ENCODE measurements around the gene UBQLN4. TPM values are rescaled to one million over a fixed set of nuclear protein-coding genes. Genes with fewer than 3 reads are reported as not detected.

UBQLN4 gene
- total RNA-seq, 4 donors from 2014 or later: 16.3 to 22.5 (median 21.4) TPM

- DNase-seq: no peak
- Histone ChIP-seq H3K4me1 (no peaks in the 10 kb centered on the region), H3K27me3 (no peaks in the 10 kb centered on the region), H3K36me3 (peaks cover 0 to 41% (median 0%) of the 10 kb centered on the region in 3 donors), H3K4me3 (no peak overlapping the region), H3K27ac (no peak overlapping the region), H3K9me3 (no peaks in the 10 kb centered on the region)
- TF ChIP-seq, protein P1, sequence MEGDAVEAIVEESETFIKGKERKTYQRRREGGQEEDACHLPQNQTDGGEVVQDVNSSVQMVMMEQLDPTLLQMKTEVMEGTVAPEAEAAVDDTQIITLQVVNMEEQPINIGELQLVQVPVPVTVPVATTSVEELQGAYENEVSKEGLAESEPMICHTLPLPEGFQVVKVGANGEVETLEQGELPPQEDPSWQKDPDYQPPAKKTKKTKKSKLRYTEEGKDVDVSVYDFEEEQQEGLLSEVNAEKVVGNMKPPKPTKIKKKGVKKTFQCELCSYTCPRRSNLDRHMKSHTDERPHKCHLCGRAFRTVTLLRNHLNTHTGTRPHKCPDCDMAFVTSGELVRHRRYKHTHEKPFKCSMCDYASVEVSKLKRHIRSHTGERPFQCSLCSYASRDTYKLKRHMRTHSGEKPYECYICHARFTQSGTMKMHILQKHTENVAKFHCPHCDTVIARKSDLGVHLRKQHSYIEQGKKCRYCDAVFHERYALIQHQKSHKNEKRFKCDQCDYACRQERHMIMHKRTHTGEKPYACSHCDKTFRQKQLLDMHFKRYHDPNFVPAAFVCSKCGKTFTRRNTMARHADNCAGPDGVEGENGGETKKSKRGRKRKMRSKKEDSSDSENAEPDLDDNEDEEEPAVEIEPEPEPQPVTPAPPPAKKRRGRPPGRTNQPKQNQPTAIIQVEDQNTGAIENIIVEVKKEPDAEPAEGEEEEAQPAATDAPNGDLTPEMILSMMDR (IDR thresholded peaks at IDR 0.05): no peak
- no peak for TF ChIP-seq POLR2A (IDR thresholded peaks at IDR 0.05)
Measured at GRCh38 chr1:156006666-156007376, 46.8 kb downstream of the UBQLN4 start.

- peak in 2 of 3 donors; percentile 54 to 59 for DNase-seq
- H3K36me3 ChIP-seq: peaks cover 0 to 23% (median 0%) of the 10 kb centered on the region in 3 donors
- no peaks in the 10 kb centered on the region for H3K9me3 ChIP-seq
- H3K4me3 ChIP-seq: no peak overlapping the region
- TF ChIP-seq, protein P1 (IDR thresholded peaks at IDR 0.05): no peak
- no peak for TF ChIP-seq POLR2A (IDR thresholded peaks at IDR 0.05)
- H3K27me3 ChIP-seq: no peaks in the 10 kb centered on the region
- H3K4me1 ChIP-seq: peaks cover 0 to 4% (median 0%) of the 10 kb centered on the region in 4 donors
- peak overlapping the region in 1 of 4 donors; percentile 64 for H3K27ac ChIP-seq
Measured at GRCh38 chr1:156004843-156005584, 48.6 kb downstream of the UBQLN4 start.

DNA sequence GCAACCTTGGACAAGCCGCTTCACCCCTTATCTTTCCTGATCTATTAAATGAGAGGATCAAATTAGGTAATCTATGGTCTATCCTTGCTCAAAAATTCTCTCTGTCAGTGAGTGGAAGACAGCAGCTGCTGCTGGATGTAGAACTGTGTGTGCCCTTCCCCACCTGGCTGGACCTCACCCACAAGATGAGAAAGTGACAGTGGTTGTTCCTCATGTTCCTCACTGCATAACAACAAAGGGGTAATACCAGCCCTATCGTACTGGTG, 49.7 kb downstream of the UBQLN4 start:
- no peaks in the 10 kb centered on the region for H3K9me3 ChIP-seq
- H3K4me3 ChIP-seq: peak overlapping the region in 2 of 4 donors; percentile 45 to 50
- peaks cover 0 to 11% (median 0%) of the 10 kb centered on the region in 3 donors for H3K36me3 ChIP-seq
- no peak for DNase-seq
- peaks cover 0 to 4% (median 0%) of the 10 kb centered on the region in 4 donors for H3K4me1 ChIP-seq
- no peaks in the 10 kb centered on the region for H3K27me3 ChIP-seq
- TF ChIP-seq, protein P1 (IDR thresholded peaks at IDR 0.05): no peak
- TF ChIP-seq POLR2A (IDR thresholded peaks at IDR 0.05): no peak
- peak overlapping the region in 3 of 4 donors; percentile 75 to 87 (median 84) for H3K27ac ChIP-seq

DNA sequence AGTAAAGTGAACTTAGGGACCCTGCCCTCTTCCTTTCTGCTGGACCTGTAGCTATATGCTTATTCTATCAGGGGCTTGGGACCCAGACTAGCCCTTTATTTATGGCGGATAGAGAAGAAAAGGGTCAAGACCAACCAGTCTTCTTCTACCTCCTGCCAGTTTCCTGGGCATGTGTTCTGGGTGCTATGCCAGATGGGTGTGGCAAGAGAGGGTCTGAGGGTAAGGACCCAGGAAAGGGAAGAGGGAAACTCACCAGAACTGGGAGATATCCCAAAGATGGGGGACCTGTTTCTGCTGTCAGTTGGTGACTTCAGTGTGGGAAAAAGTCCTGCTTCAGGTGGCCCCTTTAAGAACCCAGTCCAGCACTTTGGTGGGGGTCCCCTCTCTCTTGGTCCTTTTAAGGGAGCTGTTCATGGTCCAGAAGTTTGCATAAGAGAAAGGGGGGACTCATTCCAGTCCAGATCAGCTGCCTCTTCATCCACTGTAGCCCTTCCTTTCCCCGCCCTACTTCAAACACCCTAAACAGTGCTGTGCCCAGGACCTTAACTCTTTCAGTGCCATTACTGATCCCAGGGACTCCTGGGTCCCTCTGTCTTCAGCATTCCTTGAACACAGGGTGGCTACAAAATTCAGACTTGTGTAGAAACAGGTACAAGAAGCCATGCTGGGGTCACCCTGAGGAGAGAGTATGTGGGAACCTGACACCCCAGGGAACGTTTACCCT, 51.2 kb downstream of the UBQLN4 start:
- Histone ChIP-seq H3K27ac (peak overlapping the region in 3 of 4 donors; percentile 75 to 87 (median 84)), H3K36me3 (peaks cover 0 to 4% (median 0%) of the 10 kb centered on the region in 3 donors), H3K27me3 (no peaks in the 10 kb centered on the region), H3K4me3 (peak overlapping the region in 2 of 4 donors; percentile 45 to 50), H3K9me3 (no peaks in the 10 kb centered on the region), H3K4me1 (peaks cover 0 to 4% (median 0%) of the 10 kb centered on the region in 4 donors)
- no peak for DNase-seq
- TF ChIP-seq, protein P1 (IDR thresholded peaks at IDR 0.05): no peak
- no peak for TF ChIP-seq POLR2A (IDR thresholded peaks at IDR 0.05)

DNA sequence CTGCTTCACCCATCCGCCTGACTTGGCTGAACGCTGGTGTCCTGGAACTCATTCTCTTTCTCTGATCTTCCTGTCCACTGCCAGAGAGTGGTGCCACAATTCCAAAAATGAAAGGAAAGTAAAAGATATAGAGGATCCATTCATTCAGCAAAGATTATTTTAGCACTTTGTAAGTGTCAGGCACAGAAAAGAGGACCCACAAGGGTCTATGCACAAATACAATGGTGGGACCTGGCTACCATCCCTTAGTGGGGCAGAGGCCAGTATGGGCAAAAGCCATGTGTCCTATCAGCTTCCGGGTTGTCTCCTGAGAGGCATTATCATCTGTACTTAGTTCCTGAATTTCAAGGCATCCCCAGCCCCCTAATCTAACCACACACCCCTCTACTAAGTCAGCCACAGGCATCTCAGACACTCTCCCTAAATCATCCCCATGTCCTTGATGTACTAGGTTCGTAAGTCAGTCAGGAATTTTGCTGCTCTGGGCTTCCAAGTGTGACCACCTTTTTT, 51.9 kb downstream of the UBQLN4 start:
- peak overlapping the region in 3 of 4 donors; percentile 68 to 87 (median 75) for H3K27ac ChIP-seq

More for the DNA sequence above, 51.9 kb downstream of the UBQLN4 start:
- H3K4me1 ChIP-seq: peaks cover 0 to 4% (median 0%) of the 10 kb centered on the region in 4 donors
- TF ChIP-seq POLR2A (IDR thresholded peaks at IDR 0.05): no peak
- TF ChIP-seq, protein P1 (IDR thresholded peaks at IDR 0.05): no peak
- no peak for DNase-seq
- H3K27me3 ChIP-seq: no peaks in the 10 kb centered on the region
- H3K36me3 ChIP-seq: peaks cover 0 to 1% (median 0%) of the 10 kb centered on the region in 3 donors
- no peaks in the 10 kb centered on the region for H3K9me3 ChIP-seq
- peak overlapping the region in 2 of 4 donors; percentile 45 to 50 for H3K4me3 ChIP-seq
